Measurements from ENCODE around the gene ANKRD13A. TPM values are rescaled to one million over a fixed set of nuclear protein-coding genes. Genes with fewer than 3 reads are reported as not detected.

ANKRD13A gene
- total RNA-seq, 1 experiment from 2014 or later = 19.9 TPM

DNA sequence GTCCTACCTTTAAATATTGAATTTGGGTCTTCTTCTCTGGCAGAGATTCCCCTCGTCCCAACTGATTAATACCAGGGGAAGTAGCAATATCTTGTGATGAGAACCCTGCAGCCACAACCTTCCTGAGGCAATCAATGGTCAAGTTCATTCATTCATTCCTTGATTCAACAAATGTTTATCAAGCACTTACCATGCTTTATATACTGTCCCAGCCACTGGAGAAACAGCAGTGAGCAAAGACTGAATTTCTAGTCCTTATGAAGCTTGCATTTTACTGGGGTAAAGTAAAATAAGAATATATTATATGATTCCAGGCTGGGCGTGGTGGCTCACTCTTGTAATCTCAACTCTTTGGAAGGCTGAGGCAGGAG is 2.8 kb upstream of the ANKRD13A start (continued):
- TF ChIP-seq EZH2 (IDR thresholded peaks at IDR 0.05) = no peak

DNA sequence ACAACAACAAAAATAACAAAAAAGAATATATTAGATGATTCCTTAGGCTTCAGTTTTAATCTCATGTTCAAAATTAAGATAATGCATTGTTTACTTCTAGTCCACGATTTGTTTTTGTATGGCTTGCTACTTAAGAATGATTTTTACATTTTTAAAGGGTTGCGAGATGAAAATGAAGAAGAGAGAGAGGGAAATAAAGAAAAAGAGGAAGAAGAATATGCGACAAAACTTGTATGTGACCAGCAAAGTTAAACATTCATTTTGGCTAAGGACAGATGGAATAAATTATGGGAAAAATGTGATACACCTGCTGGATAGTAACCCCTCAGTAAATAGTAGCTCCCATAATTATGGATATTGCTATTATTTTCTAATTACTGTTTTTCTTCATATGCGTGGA is 1.8 kb upstream of the ANKRD13A start:
- no peak overlapping the region for H2AFZ ChIP-seq (ENCODE audit: low read depth, low read length, poor library complexity, severe bottlenecking)
- no peaks in the 10 kb centered on the region for H3K9me2 ChIP-seq (ENCODE audit: insufficient read depth)
- no peak overlapping the region for H3K4me3 ChIP-seq (replicated peaks in 1 of 2; ENCODE audit: low read depth in 1 of 2, low read length in 2 of 2)
- peaks cover 26 to 48% of the 10 kb centered on the region in 2 experiments for H3K4me1 ChIP-seq (ENCODE audit: control insufficient read depth in 1 of 2, insufficient read depth in 2 of 2, low read length in 2 of 2)
- ATAC-seq (no peak), DNase-seq (ENCODE audit: low read depth, low spot score) (no peak)
- intact Hi-C loops (cut with micrococcal nuclease) = no loop called here
- BruUV-seq (replicated peaks) = no TSS peak
- POLR2A ChIA-PET = interaction anchor here (1.6 kb wide), 1 partner anchor 9 kb away, joined by 3 read pairs; no protein-coding TSS in a partner anchor
- H3K4me2 ChIP-seq (ENCODE audit: low read length) = no peak overlapping the region
- no peaks in the 10 kb centered on the region for H3K27me3 ChIP-seq (ENCODE audit: insufficient read depth, low read length)
- no peaks in the 10 kb centered on the region for H3K36me3 ChIP-seq (ENCODE audit: control insufficient read depth in 1 of 2, insufficient read depth in 2 of 2, low read length in 2 of 2)
- H3K9me3 ChIP-seq (ENCODE audit: control insufficient read depth in 1 of 2, insufficient read depth in 1 of 2, low read depth in 1 of 2, low read length in 2 of 2) = no peaks in the 10 kb centered on the region
- CTCF ChIA-PET = no interaction called here
- H4K20me1 ChIP-seq (ENCODE audit: insufficient read depth) = no peaks in the 10 kb centered on the region
- no peak overlapping the region for H3K27ac ChIP-seq (ENCODE audit: low read depth, low read length)
- TF ChIP-seq ZNF274 (IDR thresholded peaks at IDR 0.05; ENCODE audit: low read depth, low read length) = no peak
- no peak for TF ChIP-seq CBX3 (IDR thresholded peaks at IDR 0.05; ENCODE audit: low read depth)
- TF ChIP-seq POLR2AphosphoS5 (IDR thresholded peaks at IDR 0.05; ENCODE audit: low read depth, low read length) = no peak
- no peak for TF ChIP-seq POLR2A (IDR thresholded peaks at IDR 0.05; ENCODE audit: borderline replicate concordance, extremely low read depth, insufficient read depth, insufficient read length)
- no peak for TF ChIP-seq ELF1 (IDR thresholded peaks at IDR 0.05; ENCODE audit: borderline replicate concordance, low read depth)
- TF ChIP-seq SP1 (IDR thresholded peaks at IDR 0.05; ENCODE audit: low read depth) = no peak
- TF ChIP-seq, protein P1, sequence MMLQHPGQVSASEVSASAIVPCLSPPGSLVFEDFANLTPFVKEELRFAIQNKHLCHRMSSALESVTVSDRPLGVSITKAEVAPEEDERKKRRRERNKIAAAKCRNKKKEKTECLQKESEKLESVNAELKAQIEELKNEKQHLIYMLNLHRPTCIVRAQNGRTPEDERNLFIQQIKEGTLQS (IDR thresholded peaks at IDR 0.05) = no peak
- TF ChIP-seq YY1 (IDR thresholded peaks at IDR 0.05; ENCODE audit: extremely low read depth, insufficient replicate concordance, low read depth, low read length) = no peak
- no peak for TF ChIP-seq SRF (IDR thresholded peaks at IDR 0.05; ENCODE audit: low read depth)
- no peak for TF ChIP-seq FOSL1 (IDR thresholded peaks at IDR 0.05; ENCODE audit: low read depth)
- no peak for TF ChIP-seq CEBPB (IDR thresholded peaks at IDR 0.05; ENCODE audit: low read depth)
- no peak for TF ChIP-seq REST (IDR thresholded peaks at IDR 0.05; ENCODE audit: low read depth)
- TF ChIP-seq EGR1 (IDR thresholded peaks at IDR 0.05; ENCODE audit: low read depth) = no peak
- TF ChIP-seq MAX (IDR thresholded peaks at IDR 0.05) = no peak
- TF ChIP-seq CTCF (IDR thresholded peaks at IDR 0.05 in 2 of 3, conservative IDR thresholded peaks at IDR 0.05 in 1 of 3; ENCODE audit: borderline replicate concordance in 1 of 3, insufficient read depth in 1 of 3, low read depth in 2 of 3, low read length in 2 of 3) = no peak
- TF ChIP-seq JUND (IDR thresholded peaks at IDR 0.05) = no peak
- RAD21 ChIA-PET (ENCODE audit: low non-redundant PET in 1 of 2, low total read pairs in 2 of 2, uncharacterized antibody in 2 of 2, unreplicated experiment in 2 of 2) = no interaction called here
- peaks cover 42% of the 10 kb centered on the region for H3K79me2 ChIP-seq (ENCODE audit: insufficient read depth, low read length)
- no peak overlapping the region for H3K9ac ChIP-seq (ENCODE audit: low read length)
